Activated naive CD8-positive, alpha-beta T cell treated with anti-CD3 and anti-CD28 coated beads, Interleukin-2, amount 50 U/mL, for 24 hours (primary cell): ENCODE data around the gene IRS1.

Experiments used
- ATAC-seq: fragments of 150-1000 bp; cut with Tn5 transposase; one replicate; pipeline ENCODE4 v1.10.0; 2021
- DNase-seq: peaks from one replicate; pipeline ENCODE4 v3.0.0; 2021
- H3K27ac Mint-ChIP-seq: one replicate; pipeline ENCODE4 v1.8.0; 2021; ENCODE audit warnings: mild to moderate bottlenecking, mixed read lengths
- H3K27me3 Mint-ChIP-seq: one replicate; pipeline ENCODE4 v1.8.0; 2021; ENCODE audit warnings: mixed read lengths
- H3K36me3 Mint-ChIP-seq: one replicate; pipeline ENCODE4 v1.8.0; 2021; ENCODE audit warnings: low read depth, mixed read lengths
- H3K4me1 Mint-ChIP-seq: one replicate; pipeline ENCODE4 v1.8.0; 2021; ENCODE audit warnings: mixed read lengths
- H3K4me3 Mint-ChIP-seq: one replicate; pipeline ENCODE4 v1.8.0; 2021; ENCODE audit warnings: mild to moderate bottlenecking, moderate library complexity, mixed read lengths
- H3K9me3 Mint-ChIP-seq: one replicate; pipeline ENCODE4 v1.8.0; 2021; ENCODE audit warnings: mixed read lengths

IRS1 gene

GRCh38 chr2:226692521-226693126 lies 107.0 kb downstream of the IRS1 start:
- Mint-ChIP-seq H3K27me3 (peaks cover 5% of the 10 kb centered on the region), H3K4me3 (no peak overlapping the region), H3K4me1 (peaks cover 9% of the 10 kb centered on the region), H3K27ac (no peak overlapping the region), H3K36me3 (no peaks in the 10 kb centered on the region), H3K9me3 (no peaks in the 10 kb centered on the region)
- DNase-seq (no peak), ATAC-seq (no peak)

GRCh38 chr2:226691255-226691654 lies 108.4 kb downstream of the IRS1 start:
- DNase-seq (no peak), ATAC-seq (no peak)
- Mint-ChIP-seq H3K27me3 (peaks cover 5% of the 10 kb centered on the region), H3K4me3 (no peak overlapping the region), H3K27ac (no peak overlapping the region), H3K4me1 (peaks cover 9% of the 10 kb centered on the region), H3K9me3 (no peaks in the 10 kb centered on the region), H3K36me3 (no peaks in the 10 kb centered on the region)

- ATAC-seq = no peak
- Mint-ChIP-seq H3K4me3 (no peak overlapping the region), H3K27me3 (peaks cover 5% of the 10 kb centered on the region), H3K4me1 (peaks cover 9% of the 10 kb centered on the region), H3K27ac (no peak overlapping the region), H3K9me3 (no peaks in the 10 kb centered on the region), H3K36me3 (no peaks in the 10 kb centered on the region)
- DNase-seq = no peak
Measured at GRCh38 chr2:226690461-226691024, 109.1 kb downstream of the IRS1 start.

DNA sequence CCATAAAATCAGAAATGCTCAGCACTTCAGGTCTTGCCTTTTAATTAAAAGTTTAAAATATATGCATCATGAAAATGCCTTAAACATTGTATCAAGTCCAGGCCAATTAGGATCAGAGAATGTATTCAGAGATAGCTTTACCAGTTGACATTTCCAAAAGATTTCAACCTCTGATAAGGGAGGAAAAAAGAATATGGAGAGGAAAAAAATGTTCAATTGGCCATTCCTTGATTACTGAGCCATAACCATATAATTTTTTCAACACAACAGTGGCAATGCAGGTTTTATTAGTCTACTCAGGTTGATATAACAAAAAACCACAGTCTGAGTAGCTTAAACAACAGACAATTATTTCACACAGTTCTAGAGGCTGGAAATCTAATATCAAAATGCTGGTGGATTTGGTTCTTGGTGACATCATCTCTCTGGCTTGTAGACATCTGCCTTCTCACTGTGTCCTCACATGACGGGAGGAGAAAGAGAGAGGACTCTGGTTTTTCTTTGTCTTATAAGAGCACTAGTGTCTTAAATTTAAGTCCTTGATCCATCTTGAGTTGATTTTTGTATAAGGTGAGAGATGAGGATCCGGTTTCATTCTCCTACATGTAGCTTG lies 111.9 kb downstream of the IRS1 start:
- DNase-seq = no peak
- no peak overlapping the region for H3K4me3 Mint-ChIP-seq
- no peaks in the 10 kb centered on the region for H3K9me3 Mint-ChIP-seq
- no peaks in the 10 kb centered on the region for H3K36me3 Mint-ChIP-seq
- H3K4me1 Mint-ChIP-seq = peaks cover 3% of the 10 kb centered on the region
- no peak overlapping the region for H3K27ac Mint-ChIP-seq
- ATAC-seq = no peak
- H3K27me3 Mint-ChIP-seq = peaks cover 5% of the 10 kb centered on the region

GRCh38 chr2:226684563-226684959 lies 115.1 kb downstream of the IRS1 start:
- no peaks in the 10 kb centered on the region for H3K9me3 Mint-ChIP-seq
- H3K27ac Mint-ChIP-seq = no peak overlapping the region
- no peak for ATAC-seq
- H3K4me3 Mint-ChIP-seq = no peak overlapping the region
- no peak for DNase-seq
- no peaks in the 10 kb centered on the region for H3K27me3 Mint-ChIP-seq
- no peaks in the 10 kb centered on the region for H3K36me3 Mint-ChIP-seq
- H3K4me1 Mint-ChIP-seq = no peaks in the 10 kb centered on the region

DNA sequence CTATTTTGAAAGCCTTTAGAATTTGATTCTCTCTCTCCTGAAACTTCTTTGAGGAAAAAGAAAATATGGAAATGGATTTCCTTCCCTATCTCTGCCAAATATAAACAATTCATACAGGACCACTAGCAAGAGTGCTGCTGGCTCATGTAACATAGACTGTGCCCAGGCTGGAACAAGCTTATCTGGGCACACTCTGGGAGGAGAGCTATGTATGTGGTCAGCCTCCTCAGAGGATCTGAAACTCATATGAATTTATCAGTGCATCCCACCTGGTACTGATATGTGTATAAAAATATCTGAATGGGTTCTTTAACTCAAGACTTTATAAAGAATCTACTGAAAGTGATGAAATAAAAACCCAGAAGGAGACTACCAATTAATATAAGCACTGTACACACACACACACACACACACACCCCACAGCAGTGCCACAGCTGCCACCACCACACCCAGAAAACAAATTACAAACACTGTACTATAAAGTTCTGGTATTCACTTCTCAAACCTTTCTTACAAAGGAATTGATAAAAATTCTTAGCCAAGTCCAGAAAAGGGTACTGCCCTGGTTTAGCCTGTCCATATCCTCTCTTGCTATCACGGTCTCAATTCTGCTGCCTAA lies 115.6 kb downstream of the IRS1 start:
- no peak for ATAC-seq
- Mint-ChIP-seq H3K27me3 (no peaks in the 10 kb centered on the region), H3K36me3 (no peaks in the 10 kb centered on the region), H3K4me1 (no peaks in the 10 kb centered on the region), H3K4me3 (no peak overlapping the region), H3K9me3 (no peaks in the 10 kb centered on the region), H3K27ac (no peak overlapping the region)
- DNase-seq = no peak

GRCh38 chr2:226683196-226683595 lies 116.4 kb downstream of the IRS1 start:
- DNase-seq = no peak

More at GRCh38 chr2:226683196-226683595, 116.4 kb downstream of the IRS1 start:
- H3K9me3 Mint-ChIP-seq = no peaks in the 10 kb centered on the region
- H3K27me3 Mint-ChIP-seq = no peaks in the 10 kb centered on the region
- H3K4me3 Mint-ChIP-seq = no peak overlapping the region
- no peak for ATAC-seq
- H3K4me1 Mint-ChIP-seq = no peaks in the 10 kb centered on the region
- H3K36me3 Mint-ChIP-seq = no peaks in the 10 kb centered on the region
- H3K27ac Mint-ChIP-seq = no peak overlapping the region
